ENCODE data around the gene TRHDE.

DNA sequence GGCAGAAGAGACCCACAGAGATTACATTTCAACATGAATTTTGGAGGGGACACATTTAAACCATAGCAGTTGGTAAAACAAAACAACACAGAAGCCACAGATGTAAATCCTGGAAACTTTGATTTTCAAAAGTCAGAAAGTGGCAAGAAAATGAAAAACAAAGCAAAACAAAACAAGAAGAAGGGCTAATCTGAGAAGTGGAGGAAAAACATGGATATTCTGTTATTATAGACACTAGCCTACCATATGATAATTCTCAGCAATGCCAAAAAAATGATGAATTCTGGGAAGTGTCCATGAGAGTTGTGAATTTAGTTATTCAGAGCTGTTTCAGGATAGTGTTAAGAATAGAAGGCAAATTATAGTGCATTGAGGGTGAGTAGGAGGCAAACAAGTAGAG is 192.3 kb downstream of the TRHDE start:
- TF ChIP-seq, protein P1, sequence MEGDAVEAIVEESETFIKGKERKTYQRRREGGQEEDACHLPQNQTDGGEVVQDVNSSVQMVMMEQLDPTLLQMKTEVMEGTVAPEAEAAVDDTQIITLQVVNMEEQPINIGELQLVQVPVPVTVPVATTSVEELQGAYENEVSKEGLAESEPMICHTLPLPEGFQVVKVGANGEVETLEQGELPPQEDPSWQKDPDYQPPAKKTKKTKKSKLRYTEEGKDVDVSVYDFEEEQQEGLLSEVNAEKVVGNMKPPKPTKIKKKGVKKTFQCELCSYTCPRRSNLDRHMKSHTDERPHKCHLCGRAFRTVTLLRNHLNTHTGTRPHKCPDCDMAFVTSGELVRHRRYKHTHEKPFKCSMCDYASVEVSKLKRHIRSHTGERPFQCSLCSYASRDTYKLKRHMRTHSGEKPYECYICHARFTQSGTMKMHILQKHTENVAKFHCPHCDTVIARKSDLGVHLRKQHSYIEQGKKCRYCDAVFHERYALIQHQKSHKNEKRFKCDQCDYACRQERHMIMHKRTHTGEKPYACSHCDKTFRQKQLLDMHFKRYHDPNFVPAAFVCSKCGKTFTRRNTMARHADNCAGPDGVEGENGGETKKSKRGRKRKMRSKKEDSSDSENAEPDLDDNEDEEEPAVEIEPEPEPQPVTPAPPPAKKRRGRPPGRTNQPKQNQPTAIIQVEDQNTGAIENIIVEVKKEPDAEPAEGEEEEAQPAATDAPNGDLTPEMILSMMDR (IDR thresholded peaks at IDR 0.05; ENCODE audit: low read length): no peak
- no peak for TF ChIP-seq EZH2 (IDR thresholded peaks at IDR 0.05; ENCODE audit: borderline replicate concordance, low read length)

Measured in OCI-LY1 (cell line).